ENCODE results near the gene RAB20. TPM values are rescaled to one million over a fixed set of nuclear protein-coding genes. Genes with fewer than 3 reads are reported as not detected.

RAB20 gene
- total RNA-seq, 1 experiment from 2014 or later: 12.3 TPM

- H3K4me3 Mint-ChIP-seq: no peak overlapping the region; a peak in 1 of 5 replicates
- no peaks in the 10 kb centered on the region for H3K27me3 Mint-ChIP-seq (ENCODE audit: low read depth)
- no peak overlapping the region for H2BK12ac ChIP-seq (ENCODE audit: insufficient read length, low read depth, low read length)
- H3K4me1 ChIP-seq (ENCODE audit: insufficient read depth, low read length): no peaks in the 10 kb centered on the region
- no peak overlapping the region for H3K56ac ChIP-seq (ENCODE audit: insufficient read length, low read depth, low read length)
- H3K23ac ChIP-seq (ENCODE audit: insufficient read length, low read depth, low read length): no peak overlapping the region
- H2AK5ac ChIP-seq (ENCODE audit: insufficient read length, low read length): no peak overlapping the region
- TF ChIP-seq CTCF (conservative IDR thresholded peaks at IDR 0.05): no peak
- no peak overlapping the region for H2BK120ac ChIP-seq (ENCODE audit: low read depth, low read length, poor library complexity, severe bottlenecking)
- no peak overlapping the region for H3K9ac ChIP-seq (ENCODE audit: extremely low read depth, insufficient read length, low read length)
- peak overlapping the region; percentile 63 to 87 (median 87); a peak in 4 of 7 replicates for H3K27ac Mint-ChIP-seq
- H3K23me2 ChIP-seq (ENCODE audit: insufficient read length, low read depth, low read length, poor library complexity, severe bottlenecking): no peaks in the 10 kb centered on the region
- no CpG with 5 or more reads among the region's 7 CpGs for WGBS (ENCODE audit: extremely low coverage, insufficient read length, low lambda C conversion rate)
- H3K9me3 ChIP-seq (ENCODE audit: control insufficient read depth, low read depth, low read length): no peaks in the 10 kb centered on the region
- H3T11ph ChIP-seq (ENCODE audit: low read length): no peak overlapping the region
- no peak overlapping the region for H3K14ac ChIP-seq (ENCODE audit: insufficient read depth, low read length)
- H3K4me1 Mint-ChIP-seq: peaks cover 2 to 10% of the 10 kb centered on the region in 2 experiments; a peak in 2 of 4 replicates
- H4K91ac ChIP-seq (ENCODE audit: insufficient read length, low read depth, low read length): no peak overlapping the region
- no peak for DNase-seq
- no peak overlapping the region for H3K18ac ChIP-seq (ENCODE audit: insufficient read length, low read depth, low read length)
- no peaks in the 10 kb centered on the region for H3K79me1 ChIP-seq (ENCODE audit: insufficient read depth, low read depth, low read length, poor library complexity, severe bottlenecking)
- H4K8ac ChIP-seq (replicated peaks; ENCODE audit: insufficient read length, low read depth, low read length): no peak overlapping the region
- H3K27ac ChIP-seq (ENCODE audit: insufficient read length, low read depth, low read length): no peak overlapping the region
- no peak overlapping the region for H2BK5ac ChIP-seq (ENCODE audit: insufficient read length, low read length)
- H4K20me1 ChIP-seq (ENCODE audit: control insufficient read depth, insufficient read depth, insufficient read length): no peaks in the 10 kb centered on the region
- no peak overlapping the region for H3K4ac ChIP-seq (ENCODE audit: low read depth, low read length)
- peaks cover 0 to 21% (median 4%) of the 10 kb centered on the region in 3 experiments; a peak in 4 of 7 replicates for H3K36me3 Mint-ChIP-seq (ENCODE audit: insufficient read depth in 1 of 3, low read depth in 3 of 3)
- no peaks in the 10 kb centered on the region for H3K9me3 Mint-ChIP-seq
- no peak overlapping the region for H2BK20ac ChIP-seq (ENCODE audit: low read depth, low read length, poor library complexity, severe bottlenecking)
- no peak overlapping the region for H3K4me2 ChIP-seq (ENCODE audit: insufficient read depth, insufficient read length, low read length)
- H3K79me2 ChIP-seq (ENCODE audit: insufficient read depth, low read length): no peaks in the 10 kb centered on the region; the same call in 1 of the 2 replicates
- H2BK15ac ChIP-seq (ENCODE audit: low read depth, low read length): no peak overlapping the region
- H4K5ac ChIP-seq (ENCODE audit: insufficient read length, low read depth, low read length): no peak overlapping the region
- no peaks in the 10 kb centered on the region for H3K27me3 ChIP-seq (ENCODE audit: insufficient read depth, low read length)
- no peak overlapping the region for H2AFZ ChIP-seq (ENCODE audit: low read length)
Measured at GRCh38 chr13:110519506-110519905, 42.0 kb downstream of the RAB20 start.
